ENCODE results near the gene TKTL2. TPM values are rescaled to one million over a fixed set of nuclear protein-coding genes. Genes with fewer than 3 reads are reported as not detected.

TKTL2 gene
- total RNA-seq, 2 experiments from 2014 or later = not detected

GRCh38 chr4:163440040-163440439 is 33.5 kb downstream of the TKTL2 start:
- Mint-ChIP-seq H3K27ac (no peak overlapping the region), H3K4me1 (ENCODE audit: low read depth) (no peaks in the 10 kb centered on the region), H3K9me3 (ENCODE audit: insufficient read depth) (no peaks in the 10 kb centered on the region), H3K36me3 (ENCODE audit: low read depth) (no peaks in the 10 kb centered on the region), H3K4me3 (no peak overlapping the region), H3K27me3 (ENCODE audit: low read depth) (peaks cover 6% of the 10 kb centered on the region)
- ATAC-seq = no peak
- no peak for DNase-seq
- CTCF ChIA-PET = no interaction called here
- POLR2A ChIA-PET = no interaction called here

Other genes with a start within 250 kb of the TKTL2 start
- not detected for gene NPY1R, start 141.2 kb downstream of the TKTL2 start, total RNA-seq
- gene NPY5R, start 129.9 kb downstream of the TKTL2 start, total RNA-seq = not detected
- 10 to 100 TPM; 34.1 TPM for gene TMA16, start 20.9 kb upstream of the TKTL2 start, total RNA-seq